WTC11 (cell line): Measurements from ENCODE around the gene NEK10.

Experiments
- ELF4 ChIP-seq: sonication (generic); formaldehyde crosslinking; IDR thresholded peaks from 2 replicates; pipeline ENCODE4 v1.8.1; 2022; ENCODE audit warnings: low read depth, mild to moderate bottlenecking, moderate library complexity, missing genetic modification reagents
- FOXK1 ChIP-seq: sonication (generic); formaldehyde crosslinking; IDR thresholded peaks from 2 replicates; pipeline ENCODE4 v1.8.0; 2022; ENCODE audit warnings: mild to moderate bottlenecking, moderate library complexity, missing genetic modification reagents
- GABPB1 ChIP-seq: sonication (generic); formaldehyde crosslinking; IDR thresholded peaks from 2 replicates; pipeline ENCODE4 v1.8.1; 2023; ENCODE audit warnings: mild to moderate bottlenecking, missing genetic modification reagents
- HMGA2 ChIP-seq: fragments of 250-450 bp; sonication (Bioruptor Pico); IDR thresholded peaks from 2 replicates; pipeline ENCODE4 v1.4.0; 2021; ENCODE audit warnings: mild to moderate bottlenecking, moderate library complexity
- JUN ChIP-seq: sonication (generic); formaldehyde crosslinking; IDR thresholded peaks from 2 replicates; pipeline ENCODE4 v1.8.0; 2023; ENCODE audit warnings: mild to moderate bottlenecking, missing genetic modification reagents
- MXD4 ChIP-seq: fragments of 250-450 bp; sonication (Bioruptor Pico); IDR thresholded peaks from 2 replicates; pipeline ENCODE4 v1.8.0; 2021; ENCODE audit warnings: mild to moderate bottlenecking, moderate library complexity, borderline replicate concordance
- NR3C1 ChIP-seq: sonication (generic); formaldehyde crosslinking; conservative IDR thresholded peaks from 2 replicates; pipeline ENCODE4 v1.8.1; 2023; ENCODE audit warnings: low read depth, mild to moderate bottlenecking, missing genetic modification reagents
- SP1 ChIP-seq: sonication (generic); formaldehyde crosslinking; conservative IDR thresholded peaks from 2 replicates; pipeline ENCODE4 v1.8.1; 2022; ENCODE audit warnings: missing genetic modification reagents
- ZNF232 ChIP-seq: sonication (generic); formaldehyde crosslinking; IDR thresholded peaks from 2 replicates; pipeline ENCODE4 v1.8.0; 2022; ENCODE audit warnings: mild to moderate bottlenecking, missing genetic modification reagents
- TF ChIP-seq, protein P1 (sequence below): fragments of 200-600 bp; IDR thresholded peaks from 2 replicates; pipeline ENCODE4 v1.8.0; 2022; ENCODE audit warnings: antibody characterized with exemption

DNA sequence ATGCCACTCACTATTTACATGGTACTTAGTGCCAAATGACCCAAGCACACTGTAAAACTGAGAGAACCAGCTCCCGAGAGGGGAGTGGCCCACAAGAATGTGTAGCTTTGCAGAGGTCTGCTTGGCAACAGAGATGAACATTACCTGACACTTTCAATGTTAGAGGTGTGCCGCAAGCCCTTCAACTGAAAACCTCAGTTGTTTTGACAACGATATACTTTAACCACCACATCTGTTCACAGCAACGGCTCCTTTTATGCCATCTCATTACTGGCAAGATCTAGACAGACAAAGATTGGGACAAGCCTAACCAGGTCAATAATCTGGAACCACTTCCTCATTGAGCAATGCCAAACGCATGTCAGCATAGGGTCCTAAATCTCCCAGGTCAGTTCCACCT, 23.7 kb downstream of the NEK10 start:
- TF ChIP-seq ZNF232 (CRISPR knock-in tag) (no peak), MXD4 (CRISPR knock-in tag) (no peak), NR3C1 (no peak), SP1 (CRISPR knock-in tag) (no peak), JUN (no peak), HMGA2 (CRISPR knock-in tag) (no peak), FOXK1 (CRISPR knock-in tag) (no peak), GABPB1 (CRISPR knock-in tag) (no peak), ELF4 (CRISPR knock-in tag) (no peak)
- TF ChIP-seq, protein P1, sequence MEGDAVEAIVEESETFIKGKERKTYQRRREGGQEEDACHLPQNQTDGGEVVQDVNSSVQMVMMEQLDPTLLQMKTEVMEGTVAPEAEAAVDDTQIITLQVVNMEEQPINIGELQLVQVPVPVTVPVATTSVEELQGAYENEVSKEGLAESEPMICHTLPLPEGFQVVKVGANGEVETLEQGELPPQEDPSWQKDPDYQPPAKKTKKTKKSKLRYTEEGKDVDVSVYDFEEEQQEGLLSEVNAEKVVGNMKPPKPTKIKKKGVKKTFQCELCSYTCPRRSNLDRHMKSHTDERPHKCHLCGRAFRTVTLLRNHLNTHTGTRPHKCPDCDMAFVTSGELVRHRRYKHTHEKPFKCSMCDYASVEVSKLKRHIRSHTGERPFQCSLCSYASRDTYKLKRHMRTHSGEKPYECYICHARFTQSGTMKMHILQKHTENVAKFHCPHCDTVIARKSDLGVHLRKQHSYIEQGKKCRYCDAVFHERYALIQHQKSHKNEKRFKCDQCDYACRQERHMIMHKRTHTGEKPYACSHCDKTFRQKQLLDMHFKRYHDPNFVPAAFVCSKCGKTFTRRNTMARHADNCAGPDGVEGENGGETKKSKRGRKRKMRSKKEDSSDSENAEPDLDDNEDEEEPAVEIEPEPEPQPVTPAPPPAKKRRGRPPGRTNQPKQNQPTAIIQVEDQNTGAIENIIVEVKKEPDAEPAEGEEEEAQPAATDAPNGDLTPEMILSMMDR: no peak
